Measurements from ENCODE around the gene GDF3. TPM values are rescaled to one million over a fixed set of nuclear protein-coding genes. Genes with fewer than 3 reads are reported as not detected.

Gene GDF3
- total and polyA plus RNA-seq, 2 experiments from 2014 or later = 15.3 to 31.7 TPM

DNA sequence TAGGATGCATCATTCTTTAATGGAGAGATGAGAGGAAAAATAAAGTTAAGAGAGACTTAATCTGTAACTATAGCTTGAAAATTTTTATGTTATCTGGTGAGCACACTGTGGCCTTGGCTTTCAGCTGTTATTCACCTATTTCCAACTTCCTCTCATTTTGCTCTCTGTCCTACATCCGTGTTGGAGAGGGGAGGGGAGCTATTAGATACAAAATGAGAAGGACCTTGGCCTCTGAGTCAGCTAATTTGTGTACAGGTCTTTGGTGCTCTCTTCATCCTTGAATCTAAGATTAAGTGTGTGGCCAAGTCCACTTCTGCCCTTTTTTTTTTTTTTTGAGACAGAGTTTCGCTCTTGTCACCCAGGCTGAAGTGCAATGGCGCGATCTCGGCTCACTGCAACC lies 29.0 kb downstream of the GDF3 start (continued):
- TF ChIP-seq, protein P1, sequence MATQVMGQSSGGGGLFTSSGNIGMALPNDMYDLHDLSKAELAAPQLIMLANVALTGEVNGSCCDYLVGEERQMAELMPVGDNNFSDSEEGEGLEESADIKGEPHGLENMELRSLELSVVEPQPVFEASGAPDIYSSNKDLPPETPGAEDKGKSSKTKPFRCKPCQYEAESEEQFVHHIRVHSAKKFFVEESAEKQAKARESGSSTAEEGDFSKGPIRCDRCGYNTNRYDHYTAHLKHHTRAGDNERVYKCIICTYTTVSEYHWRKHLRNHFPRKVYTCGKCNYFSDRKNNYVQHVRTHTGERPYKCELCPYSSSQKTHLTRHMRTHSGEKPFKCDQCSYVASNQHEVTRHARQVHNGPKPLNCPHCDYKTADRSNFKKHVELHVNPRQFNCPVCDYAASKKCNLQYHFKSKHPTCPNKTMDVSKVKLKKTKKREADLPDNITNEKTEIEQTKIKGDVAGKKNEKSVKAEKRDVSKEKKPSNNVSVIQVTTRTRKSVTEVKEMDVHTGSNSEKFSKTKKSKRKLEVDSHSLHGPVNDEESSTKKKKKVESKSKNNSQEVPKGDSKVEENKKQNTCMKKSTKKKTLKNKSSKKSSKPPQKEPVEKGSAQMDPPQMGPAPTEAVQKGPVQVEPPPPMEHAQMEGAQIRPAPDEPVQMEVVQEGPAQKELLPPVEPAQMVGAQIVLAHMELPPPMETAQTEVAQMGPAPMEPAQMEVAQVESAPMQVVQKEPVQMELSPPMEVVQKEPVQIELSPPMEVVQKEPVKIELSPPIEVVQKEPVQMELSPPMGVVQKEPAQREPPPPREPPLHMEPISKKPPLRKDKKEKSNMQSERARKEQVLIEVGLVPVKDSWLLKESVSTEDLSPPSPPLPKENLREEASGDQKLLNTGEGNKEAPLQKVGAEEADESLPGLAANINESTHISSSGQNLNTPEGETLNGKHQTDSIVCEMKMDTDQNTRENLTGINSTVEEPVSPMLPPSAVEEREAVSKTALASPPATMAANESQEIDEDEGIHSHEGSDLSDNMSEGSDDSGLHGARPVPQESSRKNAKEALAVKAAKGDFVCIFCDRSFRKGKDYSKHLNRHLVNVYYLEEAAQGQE (IDR thresholded peaks at IDR 0.05; ENCODE audit: unreplicated experiment) = no peak
- TF ChIP-seq, protein P2, sequence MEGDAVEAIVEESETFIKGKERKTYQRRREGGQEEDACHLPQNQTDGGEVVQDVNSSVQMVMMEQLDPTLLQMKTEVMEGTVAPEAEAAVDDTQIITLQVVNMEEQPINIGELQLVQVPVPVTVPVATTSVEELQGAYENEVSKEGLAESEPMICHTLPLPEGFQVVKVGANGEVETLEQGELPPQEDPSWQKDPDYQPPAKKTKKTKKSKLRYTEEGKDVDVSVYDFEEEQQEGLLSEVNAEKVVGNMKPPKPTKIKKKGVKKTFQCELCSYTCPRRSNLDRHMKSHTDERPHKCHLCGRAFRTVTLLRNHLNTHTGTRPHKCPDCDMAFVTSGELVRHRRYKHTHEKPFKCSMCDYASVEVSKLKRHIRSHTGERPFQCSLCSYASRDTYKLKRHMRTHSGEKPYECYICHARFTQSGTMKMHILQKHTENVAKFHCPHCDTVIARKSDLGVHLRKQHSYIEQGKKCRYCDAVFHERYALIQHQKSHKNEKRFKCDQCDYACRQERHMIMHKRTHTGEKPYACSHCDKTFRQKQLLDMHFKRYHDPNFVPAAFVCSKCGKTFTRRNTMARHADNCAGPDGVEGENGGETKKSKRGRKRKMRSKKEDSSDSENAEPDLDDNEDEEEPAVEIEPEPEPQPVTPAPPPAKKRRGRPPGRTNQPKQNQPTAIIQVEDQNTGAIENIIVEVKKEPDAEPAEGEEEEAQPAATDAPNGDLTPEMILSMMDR (conservative IDR thresholded peaks at IDR 0.05; ENCODE audit: low read depth in 2 of 2) = no peak
- no peak for TF ChIP-seq ZNF331 (CRISPR knock-in tag; IDR thresholded peaks at IDR 0.05; ENCODE audit: low read depth)
- TF ChIP-seq JUNB (IDR thresholded peaks at IDR 0.05; ENCODE audit: unreplicated experiment) = no peak

DNA sequence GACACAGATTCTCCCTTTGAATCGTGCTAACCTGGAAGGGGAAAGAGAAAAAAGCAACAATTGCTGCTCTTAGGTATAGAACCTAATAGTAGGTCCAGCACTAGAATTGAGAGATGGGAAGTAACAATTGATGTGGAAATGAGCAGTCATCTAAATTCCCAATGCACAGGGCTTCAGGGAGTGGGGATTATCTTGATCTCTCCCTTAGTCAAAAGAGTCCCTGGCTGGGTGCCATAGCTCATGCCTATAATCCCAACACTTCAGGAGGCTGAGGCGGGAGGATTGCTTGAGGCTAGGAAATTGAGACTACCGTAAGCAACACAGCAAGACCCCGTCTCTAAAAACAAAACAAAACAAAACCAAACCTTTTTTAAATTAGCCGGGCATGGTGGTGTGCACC lies 33.8 kb downstream of the GDF3 start:
- no peak for ATAC-seq
- no peak for TF ChIP-seq ZNF114 (CRISPR knock-in tag; IDR thresholded peaks at IDR 0.05)
- TF ChIP-seq STAT1 (IDR thresholded peaks at IDR 0.05; ENCODE audit: unreplicated experiment) = no peak
- TF ChIP-seq CREB1 (CRISPR knock-in tag; IDR thresholded peaks at IDR 0.05; ENCODE audit: low read depth) = no peak
- TF ChIP-seq, protein P3, sequence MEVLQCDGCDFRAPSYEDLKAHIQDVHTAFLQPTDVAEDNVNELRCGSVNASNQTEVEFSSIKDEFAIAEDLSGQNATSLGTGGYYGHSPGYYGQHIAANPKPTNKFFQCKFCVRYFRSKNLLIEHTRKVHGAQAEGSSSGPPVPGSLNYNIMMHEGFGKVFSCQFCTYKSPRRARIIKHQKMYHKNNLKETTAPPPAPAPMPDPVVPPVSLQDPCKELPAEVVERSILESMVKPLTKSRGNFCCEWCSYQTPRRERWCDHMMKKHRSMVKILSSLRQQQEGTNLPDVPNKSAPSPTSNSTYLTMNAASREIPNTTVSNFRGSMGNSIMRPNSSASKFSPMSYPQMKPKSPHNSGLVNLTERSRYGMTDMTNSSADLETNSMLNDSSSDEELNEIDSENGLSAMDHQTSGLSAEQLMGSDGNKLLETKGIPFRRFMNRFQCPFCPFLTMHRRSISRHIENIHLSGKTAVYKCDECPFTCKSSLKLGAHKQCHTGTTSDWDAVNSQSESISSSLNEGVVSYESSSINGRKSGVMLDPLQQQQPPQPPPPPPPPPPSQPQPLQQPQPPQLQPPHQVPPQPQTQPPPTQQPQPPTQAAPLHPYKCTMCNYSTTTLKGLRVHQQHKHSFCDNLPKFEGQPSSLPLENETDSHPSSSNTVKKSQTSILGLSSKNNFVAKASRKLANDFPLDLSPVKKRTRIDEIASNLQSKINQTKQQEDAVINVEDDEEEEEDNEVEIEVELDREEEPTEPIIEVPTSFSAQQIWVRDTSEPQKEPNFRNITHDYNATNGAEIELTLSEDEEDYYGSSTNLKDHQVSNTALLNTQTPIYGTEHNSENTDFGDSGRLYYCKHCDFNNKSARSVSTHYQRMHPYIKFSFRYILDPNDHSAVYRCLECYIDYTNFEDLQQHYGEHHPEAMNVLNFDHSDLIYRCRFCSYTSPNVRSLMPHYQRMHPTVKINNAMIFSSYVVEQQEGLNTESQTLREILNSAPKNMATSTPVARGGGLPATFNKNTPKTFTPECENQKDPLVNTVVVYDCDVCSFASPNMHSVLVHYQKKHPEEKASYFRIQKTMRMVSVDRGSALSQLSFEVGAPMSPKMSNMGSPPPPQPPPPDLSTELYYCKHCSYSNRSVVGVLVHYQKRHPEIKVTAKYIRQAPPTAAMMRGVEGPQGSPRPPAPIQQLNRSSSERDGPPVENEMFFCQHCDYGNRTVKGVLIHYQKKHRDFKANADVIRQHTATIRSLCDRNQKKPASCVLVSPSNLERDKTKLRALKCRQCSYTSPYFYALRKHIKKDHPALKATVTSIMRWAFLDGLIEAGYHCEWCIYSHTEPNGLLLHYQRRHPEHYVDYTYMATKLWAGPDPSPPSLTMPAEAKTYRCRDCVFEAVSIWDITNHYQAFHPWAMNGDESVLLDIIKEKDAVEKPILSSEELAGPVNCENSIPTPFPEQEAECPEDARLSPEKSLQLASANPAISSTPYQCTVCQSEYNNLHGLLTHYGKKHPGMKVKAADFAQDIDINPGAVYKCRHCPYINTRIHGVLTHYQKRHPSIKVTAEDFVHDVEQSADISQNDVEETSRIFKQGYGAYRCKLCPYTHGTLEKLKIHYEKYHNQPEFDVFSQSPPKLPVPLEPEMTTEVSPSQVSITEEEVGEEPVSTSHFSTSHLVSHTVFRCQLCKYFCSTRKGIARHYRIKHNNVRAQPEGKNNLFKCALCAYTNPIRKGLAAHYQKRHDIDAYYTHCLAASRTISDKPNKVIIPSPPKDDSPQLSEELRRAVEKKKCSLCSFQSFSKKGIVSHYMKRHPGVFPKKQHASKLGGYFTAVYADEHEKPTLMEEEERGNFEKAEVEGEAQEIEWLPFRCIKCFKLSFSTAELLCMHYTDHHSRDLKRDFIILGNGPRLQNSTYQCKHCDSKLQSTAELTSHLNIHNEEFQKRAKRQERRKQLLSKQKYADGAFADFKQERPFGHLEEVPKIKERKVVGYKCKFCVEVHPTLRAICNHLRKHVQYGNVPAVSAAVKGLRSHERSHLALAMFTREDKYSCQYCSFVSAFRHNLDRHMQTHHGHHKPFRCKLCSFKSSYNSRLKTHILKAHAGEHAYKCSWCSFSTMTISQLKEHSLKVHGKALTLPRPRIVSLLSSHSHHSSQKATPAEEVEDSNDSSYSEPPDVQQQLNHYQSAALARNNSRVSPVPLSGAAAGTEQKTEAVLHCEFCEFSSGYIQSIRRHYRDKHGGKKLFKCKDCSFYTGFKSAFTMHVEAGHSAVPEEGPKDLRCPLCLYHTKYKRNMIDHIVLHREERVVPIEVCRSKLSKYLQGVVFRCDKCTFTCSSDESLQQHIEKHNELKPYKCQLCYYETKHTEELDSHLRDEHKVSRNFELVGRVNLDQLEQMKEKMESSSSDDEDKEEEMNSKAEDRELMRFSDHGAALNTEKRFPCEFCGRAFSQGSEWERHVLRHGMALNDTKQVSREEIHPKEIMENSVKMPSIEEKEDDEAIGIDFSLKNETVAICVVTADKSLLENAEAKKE (CRISPR knock-in tag; IDR thresholded peaks at IDR 0.05) = no peak
- TF ChIP-seq EZH2phosphoT487 (IDR thresholded peaks at IDR 0.05; ENCODE audit: unreplicated experiment) = no peak
- TF ChIP-seq, protein P2 (conservative IDR thresholded peaks at IDR 0.05; ENCODE audit: low read depth in 2 of 2) = no peak
- TF ChIP-seq POLR2AphosphoS5 (IDR thresholded peaks at IDR 0.05; ENCODE audit: low read depth) = no peak
- no peak for TF ChIP-seq JUNB (IDR thresholded peaks at IDR 0.05; ENCODE audit: unreplicated experiment)
- no peaks in the 10 kb centered on the region for H3K4me1 ChIP-seq (ENCODE audit: insufficient read depth)
- H3K79me2 ChIP-seq (replicated peaks; ENCODE audit: insufficient read depth) = no peaks in the 10 kb centered on the region
- no peak overlapping the region for H3K4me2 ChIP-seq
- no peak overlapping the region for H3K27ac ChIP-seq (ENCODE audit: low read depth)
- no peaks in the 10 kb centered on the region for H4K20me1 ChIP-seq (replicated peaks; ENCODE audit: insufficient read depth)
- H3F3A ChIP-seq (replicated peaks; ENCODE audit: low read depth) = no peaks in the 10 kb centered on the region
- H2AFZ ChIP-seq = no peak overlapping the region
- Mint-ChIP-seq H3K9me3 (no peaks in the 10 kb centered on the region), H3K27ac (no peak overlapping the region), H3K4me1 (peaks cover 2% of the 10 kb centered on the region; the same call in 1 of the 3 replicates), H3K27me3 (ENCODE audit: insufficient read depth, low read depth, poor library complexity) (peaks cover 1% of the 10 kb centered on the region), H3K4me3 (no peak overlapping the region), H3K36me3 (ENCODE audit: low read depth) (no peaks in the 10 kb centered on the region)
- H3K9me2 ChIP-seq (ENCODE audit: insufficient read depth) = no peaks in the 10 kb centered on the region
- H3K4me3 ChIP-seq = no peak overlapping the region
- no peak for DNase-seq (ENCODE audit: low spot score)
- no peaks in the 10 kb centered on the region for H3K36me3 ChIP-seq (ENCODE audit: insufficient read depth)
- no peaks in the 10 kb centered on the region for H3K27me3 ChIP-seq (ENCODE audit: insufficient read depth)
